GM21390 (cell line): Measurements from ENCODE around the gene SPAG17.

Experiments used
- ATAC-seq: cut with Tn5 transposase; IDR thresholded peaks from one replicate; pipeline ENCODE4 v1.9.1; 2021; ENCODE audit not compliant: unreplicated experiment

The SPAG17 gene

GRCh38 chr1:118185084-118185832 lies at the start of gene SPAG17:
TSS of gene SPAG17 (minus strand) at chr1:118185228. CDS start at chr1:118185157, 71 bp downstream.
- no peak for ATAC-seq

- no peak for ATAC-seq
Measured at GRCh38 chr1:118225471-118225870, 40.4 kb upstream of the SPAG17 start.

GRCh38 chr1:118223426-118223825 lies 38.4 kb upstream of the SPAG17 start:
- no peak for ATAC-seq

GRCh38 chr1:118219438-118219837 lies 34.4 kb upstream of the SPAG17 start:
- ATAC-seq, result no peak

GRCh38 chr1:118217141-118217838 lies 32.3 kb upstream of the SPAG17 start:
- no peak for ATAC-seq

GRCh38 chr1:118214866-118215265 lies 29.8 kb upstream of the SPAG17 start:
- no peak for ATAC-seq

- no peak for ATAC-seq
Measured at GRCh38 chr1:118210723-118211110, 25.7 kb upstream of the SPAG17 start.

- no peak for ATAC-seq
Measured at GRCh38 chr1:118210051-118210722, 25.2 kb upstream of the SPAG17 start.

GRCh38 chr1:118209648-118210047 lies 24.6 kb upstream of the SPAG17 start:
- no peak for ATAC-seq

GRCh38 chr1:118206966-118207365 lies 21.9 kb upstream of the SPAG17 start:
- no peak for ATAC-seq

- no peak for ATAC-seq
Measured at GRCh38 chr1:118204648-118205047, 19.6 kb upstream of the SPAG17 start.

- ATAC-seq, result no peak
Measured at GRCh38 chr1:118204105-118204504, 19.1 kb upstream of the SPAG17 start.

- peak; percentile 52 for ATAC-seq
Measured at GRCh38 chr1:118202076-118202608, 17.1 kb upstream of the SPAG17 start.

- peak; percentile 87 for ATAC-seq
Measured at GRCh38 chr1:118201524-118201923, 16.5 kb upstream of the SPAG17 start.

GRCh38 chr1:118200836-118201235 lies 15.8 kb upstream of the SPAG17 start:
- no peak for ATAC-seq

- no peak for ATAC-seq
Measured at GRCh38 chr1:118190561-118190960, 5.5 kb upstream of the SPAG17 start.

GRCh38 chr1:118189564-118189963 lies 4.5 kb upstream of the SPAG17 start:
- ATAC-seq, result no peak

- no peak for ATAC-seq
Measured at GRCh38 chr1:118188411-118188810, 3.4 kb upstream of the SPAG17 start.

GRCh38 chr1:118186026-118186425 lies 998 bp upstream of the SPAG17 start:
- ATAC-seq, result no peak

GRCh38 chr1:118184739-118185083 lies 317 bp downstream of the SPAG17 start:
- no peak for ATAC-seq

- ATAC-seq, result no peak
Measured at GRCh38 chr1:118183586-118183985, 1.4 kb downstream of the SPAG17 start.

GRCh38 chr1:118177998-118178397 lies 7.0 kb downstream of the SPAG17 start:
- ATAC-seq, result no peak
